CD4-positive, alpha-beta T cell treated with Interleukin-17A for 4 hours (primary cell): ENCODE measurements around the gene TBCD.

Experiments used
- DNase-seq: peaks from one replicate; pipeline ENCODE4 v3.0.0-alpha.2; 2020; ENCODE audit warnings: mixed read lengths

TBCD gene

GRCh38 chr17:82909322-82909904 lies 157.5 kb downstream of the TBCD start:
- peak; percentile 44 for DNase-seq

- no peak for DNase-seq
Observed at GRCh38 chr17:82910041-82910481, 158.2 kb downstream of the TBCD start.

GRCh38 chr17:82910770-82911169 lies 158.9 kb downstream of the TBCD start:
- DNase-seq: no peak

GRCh38 chr17:82911822-82912221 lies 160.0 kb downstream of the TBCD start:
- DNase-seq: no peak

GRCh38 chr17:82912484-82913089 lies 160.7 kb downstream of the TBCD start:
- DNase-seq: no peak

GRCh38 chr17:82913304-82914043 lies 161.6 kb downstream of the TBCD start:
- DNase-seq: no peak

GRCh38 chr17:82914375-82914774 lies 162.5 kb downstream of the TBCD start:
- no peak for DNase-seq

- no peak for DNase-seq
Observed at GRCh38 chr17:82915010-82915756, 163.3 kb downstream of the TBCD start.

GRCh38 chr17:82915757-82916027 lies 163.8 kb downstream of the TBCD start:
- no peak for DNase-seq

GRCh38 chr17:82917699-82918345 lies 166.0 kb downstream of the TBCD start:
- peak; percentile 67 for DNase-seq

- DNase-seq: no peak
Observed at GRCh38 chr17:82918508-82918907, 166.6 kb downstream of the TBCD start.

GRCh38 chr17:82920150-82920549 lies 168.3 kb downstream of the TBCD start:
- DNase-seq: no peak

- no peak for DNase-seq
Observed at GRCh38 chr17:82920715-82921114, 168.8 kb downstream of the TBCD start.

- no peak for DNase-seq
Observed at GRCh38 chr17:82921426-82921825, 169.6 kb downstream of the TBCD start.

- DNase-seq: no peak
Observed at GRCh38 chr17:82922646-82923045, 170.8 kb downstream of the TBCD start.

- DNase-seq: no peak
Observed at GRCh38 chr17:82923366-82924113, 171.7 kb downstream of the TBCD start.

GRCh38 chr17:82924214-82924613 lies 172.3 kb downstream of the TBCD start:
- DNase-seq: no peak

- no peak for DNase-seq
Observed at GRCh38 chr17:82924812-82925211, 172.9 kb downstream of the TBCD start.

GRCh38 chr17:82925336-82925735 lies 173.5 kb downstream of the TBCD start:
- DNase-seq: no peak

GRCh38 chr17:82926081-82926480 lies 174.2 kb downstream of the TBCD start:
- DNase-seq: no peak

GRCh38 chr17:82926716-82927115 lies 174.9 kb downstream of the TBCD start:
- DNase-seq: no peak

GRCh38 chr17:82927311-82927660 lies 175.4 kb downstream of the TBCD start:
- DNase-seq: no peak
